Tibial nerve (tissue), 4 donors: ENCODE results near the gene CCDC92. TPM values are rescaled to one million over a fixed set of nuclear protein-coding genes. Genes with fewer than 3 reads are reported as not detected.

Experiments used
- DNase-seq, 2 donors: peaks; one replicate each; pipeline ENCODE4 v3.0.0-alpha.2; 2019; ENCODE audit warnings: low spot score in 2 of 2
- H3K27ac ChIP-seq, 4 donors: fragments of 200-600 bp; sonication (generic) in 3 of 4; one replicate each; pipeline ENCODE4 v1.5.1; 2017 to 2019; ENCODE audit warnings: mild to moderate bottlenecking in 1 of 4
- H3K27me3 ChIP-seq, 2 donors: fragments of 200-600 bp; sonication (generic) in 1 of 2; one replicate each; pipeline versions ENCODE4 v1.5.1 to v1.6.0; 2017 to 2019
- H3K36me3 ChIP-seq, 3 donors: fragments of 200-600 bp; sonication (generic); one replicate each; pipeline ENCODE4 v1.5.1; 2018 to 2019
- H3K4me1 ChIP-seq, 4 donors: fragments of 200-600 bp; sonication (generic) in 3 of 4; one replicate each; pipeline ENCODE4 v1.5.1; 2017 to 2019
- H3K4me3 ChIP-seq, 4 donors: fragments of 200-600 bp; sonication (generic) in 3 of 4; one replicate each; pipeline ENCODE4 v1.5.1; 2017 to 2019; ENCODE audit warnings: mild to moderate bottlenecking in 1 of 4, moderate library complexity in 1 of 4
- H3K9me3 ChIP-seq, 4 donors: fragments of 200-600 bp; sonication (generic) in 3 of 4; one replicate each; pipeline ENCODE4 v1.5.1; 2017 to 2019
- EP300 ChIP-seq, 2 donors: sonication (generic); formaldehyde crosslinking; IDR thresholded peaks; one replicate each; pipeline ENCODE4 v1.6.1; 2017; ENCODE audit warnings: antibody characterized with exemption in 2 of 2, mild to moderate bottlenecking in 1 of 2
- POLR2A ChIP-seq, 2 donors: fragments of 450-650 bp; IDR thresholded peaks; one replicate each; pipeline ENCODE4 v1.6.1; 2017; ENCODE audit warnings: antibody characterized with exemption in 2 of 2, mild to moderate bottlenecking in 2 of 2, moderate library complexity in 2 of 2
- WGBS, 2 donors: methylation state at CpG; one replicate each; pipeline ENCODE4 v1.1.5; 2018; 5-methylcytosine and 5-hydroxymethylcytosine counted together
- total RNA-seq, 4 donors: library from RNA; depleted of rRNA; stranded (reverse); fragments of >200 nt; gene quantifications; one replicate each; pipeline ENCODE4 v1.1.0, GENCODE V29; 2016
- TF ChIP-seq, protein P1 (sequence below), 5 experiments: fragments of 200-600 bp in 3 of 5; fragments of 450-650 bp in 2 of 5; sonication (generic) in 3 of 5; IDR thresholded peaks; one replicate each; pipeline ENCODE4 v1.5.1; 2016 to 2019; ENCODE audit warnings: antibody characterized with exemption in 5 of 5, mild to moderate bottlenecking in 3 of 5, moderate library complexity in 2 of 5

CCDC92 gene
- total RNA-seq, 4 donors from 2014 or later = 41.0 to 46.8 (median 42.6) TPM

DNA sequence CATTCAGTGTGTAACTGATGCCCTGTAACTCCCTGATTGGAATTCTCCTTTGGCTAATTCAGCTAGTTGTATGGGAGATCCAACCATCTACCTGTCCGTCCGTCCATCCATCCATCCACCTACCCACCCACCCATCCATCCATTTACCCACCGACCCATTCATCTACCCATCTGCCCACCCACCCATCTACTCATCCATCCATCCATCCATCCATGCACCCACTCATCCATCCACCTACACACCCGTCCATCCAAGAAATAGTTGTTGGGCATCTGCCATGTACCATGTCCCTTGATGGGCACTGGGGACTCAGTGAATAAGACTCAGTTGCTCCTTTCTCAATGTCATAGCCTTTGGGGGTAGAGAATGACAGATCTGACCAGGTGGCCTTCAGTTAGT, 48.1 kb downstream of the CCDC92 start:
- TF ChIP-seq EP300 (IDR thresholded peaks at IDR 0.05) = no peak
- no peak for TF ChIP-seq POLR2A (IDR thresholded peaks at IDR 0.05)
- TF ChIP-seq, protein P1, sequence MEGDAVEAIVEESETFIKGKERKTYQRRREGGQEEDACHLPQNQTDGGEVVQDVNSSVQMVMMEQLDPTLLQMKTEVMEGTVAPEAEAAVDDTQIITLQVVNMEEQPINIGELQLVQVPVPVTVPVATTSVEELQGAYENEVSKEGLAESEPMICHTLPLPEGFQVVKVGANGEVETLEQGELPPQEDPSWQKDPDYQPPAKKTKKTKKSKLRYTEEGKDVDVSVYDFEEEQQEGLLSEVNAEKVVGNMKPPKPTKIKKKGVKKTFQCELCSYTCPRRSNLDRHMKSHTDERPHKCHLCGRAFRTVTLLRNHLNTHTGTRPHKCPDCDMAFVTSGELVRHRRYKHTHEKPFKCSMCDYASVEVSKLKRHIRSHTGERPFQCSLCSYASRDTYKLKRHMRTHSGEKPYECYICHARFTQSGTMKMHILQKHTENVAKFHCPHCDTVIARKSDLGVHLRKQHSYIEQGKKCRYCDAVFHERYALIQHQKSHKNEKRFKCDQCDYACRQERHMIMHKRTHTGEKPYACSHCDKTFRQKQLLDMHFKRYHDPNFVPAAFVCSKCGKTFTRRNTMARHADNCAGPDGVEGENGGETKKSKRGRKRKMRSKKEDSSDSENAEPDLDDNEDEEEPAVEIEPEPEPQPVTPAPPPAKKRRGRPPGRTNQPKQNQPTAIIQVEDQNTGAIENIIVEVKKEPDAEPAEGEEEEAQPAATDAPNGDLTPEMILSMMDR (IDR thresholded peaks at IDR 0.05) = no peak
- no peaks in the 10 kb centered on the region for H3K36me3 ChIP-seq
- no peak overlapping the region for H3K27ac ChIP-seq
- DNase-seq = no peak
- H3K4me1 ChIP-seq = no peaks in the 10 kb centered on the region
- WGBS, 2 donors = 96 to 97% methylated on average over 4 of the region's 4 CpGs
- no peak overlapping the region for H3K4me3 ChIP-seq
- H3K9me3 ChIP-seq = no peaks in the 10 kb centered on the region
- no peaks in the 10 kb centered on the region for H3K27me3 ChIP-seq

DNA sequence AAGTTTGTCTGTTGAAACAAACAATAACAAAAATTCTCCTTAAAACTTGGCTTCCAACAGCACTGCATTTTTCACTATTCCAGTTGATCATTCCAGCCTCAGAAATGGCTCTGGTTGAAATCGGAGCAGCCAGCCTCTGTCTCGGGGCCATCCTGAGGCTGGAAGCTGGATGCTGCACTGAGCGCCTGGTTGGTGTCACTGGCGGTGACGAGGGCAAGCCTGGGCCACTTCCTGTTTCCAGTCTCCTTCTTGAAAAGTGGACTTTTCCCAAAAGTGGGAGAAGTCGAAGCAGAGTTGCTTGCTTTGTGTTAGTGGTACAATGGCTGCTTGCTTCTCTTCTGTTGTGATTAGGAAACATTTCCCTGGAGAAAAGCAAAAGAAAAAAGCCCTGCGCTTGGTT, 48.7 kb downstream of the CCDC92 start:
- 60 to 68% methylated on average over 7 of the region's 7 CpGs for WGBS, 2 donors
- Histone ChIP-seq H3K36me3 (no peaks in the 10 kb centered on the region), H3K27me3 (no peaks in the 10 kb centered on the region), H3K4me3 (no peak overlapping the region), H3K4me1 (no peaks in the 10 kb centered on the region), H3K27ac (no peak overlapping the region), H3K9me3 (no peaks in the 10 kb centered on the region)
- TF ChIP-seq EP300 (IDR thresholded peaks at IDR 0.05) (no peak), POLR2A (IDR thresholded peaks at IDR 0.05) (no peak)
- TF ChIP-seq, protein P1 (IDR thresholded peaks at IDR 0.05) = no peak
- DNase-seq = no peak

DNA sequence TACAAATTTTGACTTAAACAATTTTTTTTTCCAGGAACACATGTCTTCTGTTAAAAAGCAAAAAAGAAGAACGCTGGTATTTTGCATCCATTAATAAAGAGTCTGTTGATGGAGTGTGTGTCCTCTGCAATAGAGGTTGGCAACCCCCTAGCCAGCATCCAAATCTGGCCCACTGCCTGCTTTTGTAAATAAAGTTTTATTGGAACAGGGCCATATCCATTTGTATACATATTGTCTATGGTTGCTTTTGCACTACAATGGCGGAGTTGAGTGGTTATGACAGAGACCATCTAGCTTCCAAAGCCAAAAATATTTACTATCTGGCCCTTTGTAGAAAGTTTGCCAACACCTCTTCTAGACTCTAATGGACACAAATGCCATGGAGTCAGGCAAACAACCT, 49.6 kb downstream of the CCDC92 start:
- no peak for TF ChIP-seq POLR2A (IDR thresholded peaks at IDR 0.05)
- TF ChIP-seq EP300 (IDR thresholded peaks at IDR 0.05) = no peak
- TF ChIP-seq, protein P1 (IDR thresholded peaks at IDR 0.05) = no peak
- WGBS, 2 donors = 75 to 76% methylated on average over 2 of the region's 2 CpGs
- no peak overlapping the region for H3K4me3 ChIP-seq

DNA sequence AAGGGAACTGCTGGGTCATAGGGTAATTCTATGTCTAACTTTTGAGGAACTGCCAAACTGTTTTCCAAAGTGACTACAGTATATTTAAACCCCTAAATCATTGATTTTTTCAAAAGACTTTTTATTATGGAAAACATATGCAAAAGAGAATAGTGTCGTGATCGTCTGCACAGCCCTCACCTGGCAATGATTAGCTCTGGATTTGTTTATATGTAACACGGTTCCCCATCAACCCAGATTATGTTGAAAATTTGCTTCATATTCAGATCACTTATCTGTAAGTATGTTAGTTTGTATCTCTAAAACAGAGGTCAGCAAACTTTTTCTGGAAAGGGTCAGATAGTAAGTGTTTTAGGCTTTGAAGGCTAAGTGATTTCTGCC, 52.7 kb downstream of the CCDC92 start:
- no peaks in the 10 kb centered on the region for H3K9me3 ChIP-seq
- WGBS, 2 donors = 54 to 66% methylated on average over 3 of the region's 3 CpGs
- DNase-seq = no peak
- H3K4me1 ChIP-seq = no peaks in the 10 kb centered on the region
- TF ChIP-seq POLR2A (IDR thresholded peaks at IDR 0.05) (no peak), EP300 (IDR thresholded peaks at IDR 0.05) (no peak)
- TF ChIP-seq, protein P1 (IDR thresholded peaks at IDR 0.05) = no peak
- H3K4me3 ChIP-seq = no peak overlapping the region
- no peak overlapping the region for H3K27ac ChIP-seq
- H3K27me3 ChIP-seq = no peaks in the 10 kb centered on the region
- no peaks in the 10 kb centered on the region for H3K36me3 ChIP-seq

More for the DNA sequence above, 49.6 kb downstream of the CCDC92 start:
- DNase-seq = no peak
- H3K4me1 ChIP-seq = no peaks in the 10 kb centered on the region
- H3K36me3 ChIP-seq = no peaks in the 10 kb centered on the region
- no peaks in the 10 kb centered on the region for H3K9me3 ChIP-seq
- H3K27me3 ChIP-seq = no peaks in the 10 kb centered on the region
- no peak overlapping the region for H3K27ac ChIP-seq

DNA sequence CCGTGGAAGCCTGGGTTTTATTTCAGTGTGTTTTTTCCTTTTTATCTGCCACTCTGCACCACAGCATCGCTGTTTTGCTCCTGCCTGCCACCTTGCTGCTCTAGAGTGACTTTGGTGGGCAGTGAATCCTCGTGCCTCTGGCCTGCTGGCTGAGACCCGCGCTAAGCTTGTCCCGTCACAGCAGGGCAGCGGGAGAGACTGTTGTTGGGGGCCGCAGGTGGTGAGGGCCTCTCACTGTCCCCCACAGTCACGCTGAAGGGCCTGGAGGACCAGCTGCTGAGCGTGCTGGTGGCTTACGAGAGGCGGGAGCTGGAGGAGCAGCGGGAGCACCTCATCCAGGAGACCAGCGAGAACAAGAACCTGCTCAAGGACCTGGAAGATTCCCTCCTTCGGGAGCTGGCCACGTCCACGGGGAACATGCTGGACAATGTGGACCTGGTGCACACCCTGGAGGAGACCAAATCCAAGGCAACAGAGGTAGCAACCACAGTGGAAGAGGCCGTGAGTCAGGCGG, 55.2 kb downstream of the CCDC92 start:
- no peaks in the 10 kb centered on the region for H3K27me3 ChIP-seq
- WGBS, 2 donors = 91 to 94% methylated on average over 19 of the region's 19 CpGs
- TF ChIP-seq POLR2A (IDR thresholded peaks at IDR 0.05) = no peak
- TF ChIP-seq, protein P1 (IDR thresholded peaks at IDR 0.05) = no peak
- no peak for TF ChIP-seq EP300 (IDR thresholded peaks at IDR 0.05)
- H3K4me1 ChIP-seq = no peaks in the 10 kb centered on the region
- no peak for DNase-seq
- H3K36me3 ChIP-seq = no peaks in the 10 kb centered on the region
- H3K9me3 ChIP-seq = no peaks in the 10 kb centered on the region
- H3K27ac ChIP-seq = no peak overlapping the region
- no peak overlapping the region for H3K4me3 ChIP-seq
